ENCODE data around the gene XPNPEP3.

DNA sequence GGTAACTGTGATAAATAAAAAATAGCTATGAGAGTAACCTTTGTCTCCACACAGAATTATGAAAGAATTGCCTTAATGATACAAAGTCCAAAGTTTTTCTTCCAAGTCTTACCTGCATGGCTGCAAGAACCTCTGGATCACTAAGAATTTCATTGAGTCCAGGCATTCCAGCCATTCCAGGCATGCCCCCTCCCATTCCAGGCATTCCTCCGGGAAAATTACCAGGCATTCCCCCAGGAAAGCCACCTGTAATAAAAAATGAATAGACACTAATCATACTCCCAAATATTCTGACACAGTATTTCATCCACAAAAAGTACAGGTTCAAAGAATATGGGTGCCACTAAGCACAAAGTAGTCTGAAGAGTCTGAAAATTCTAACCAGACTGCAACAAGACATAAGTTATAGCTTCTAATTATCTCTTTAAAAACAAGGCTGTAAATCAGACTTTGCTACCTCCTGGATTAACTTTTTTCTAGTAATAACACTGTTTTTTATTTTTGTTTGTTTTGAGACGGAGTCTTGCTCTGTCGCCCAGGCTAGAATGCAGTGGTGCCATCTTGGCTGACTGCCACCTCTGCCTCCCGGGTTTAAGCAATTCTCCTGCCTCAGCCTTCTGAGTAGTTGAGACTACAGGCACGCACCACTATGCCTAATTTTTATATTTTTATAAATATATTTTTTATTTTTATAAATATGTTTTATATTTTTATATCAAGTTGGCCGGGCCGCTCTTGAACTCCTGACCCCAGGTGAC is 29.8 kb upstream of the XPNPEP3 start:
- TF ChIP-seq POLR2AphosphoS5 (IDR thresholded peaks at IDR 0.05; ENCODE audit: borderline replicate concordance, low read depth, low read length) (no peak), EZH2 (IDR thresholded peaks at IDR 0.05) (no peak)
